Measurements from ENCODE around the gene S100A7A.

Gene S100A7A

GRCh38 chr1:153415850-153416570 lies at the start of gene S100A7A:
Gene S100A7A (plus strand): TSS chr1:153416520. CDS start chr1:153418083, 1,563 bp downstream.
- Mint-ChIP-seq H3K4me3 (no peak within 1 kb of the TSS), H3K27me3 (peaks cover 16% of the 10 kb centered on the region), H3K9me3 (no peaks in the 10 kb centered on the region), H3K4me1 (no peaks in the 10 kb centered on the region), H3K27ac (no peak within 1 kb of the TSS)
- no peak for DNase-seq
- no peak for ATAC-seq

DNA sequence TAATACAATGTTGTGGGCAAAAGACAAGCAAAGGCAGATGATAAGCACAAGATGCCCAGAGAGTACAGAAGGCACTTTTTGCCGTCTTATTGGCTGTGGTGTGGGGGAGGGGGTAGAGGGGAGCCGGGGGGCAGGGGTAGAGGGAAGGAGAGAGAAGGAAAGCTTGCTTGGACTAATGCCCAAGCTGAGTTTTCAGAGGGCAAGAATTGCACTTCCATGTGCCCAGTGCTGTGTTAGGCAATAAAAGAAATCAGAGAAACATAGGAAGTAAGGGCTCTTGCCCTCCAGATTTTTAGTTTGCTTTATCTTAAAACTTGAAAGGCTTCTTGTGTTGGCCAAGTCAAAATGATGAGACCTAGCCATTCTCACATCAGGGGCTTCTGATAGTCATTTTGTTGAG lies 49.2 kb upstream of the S100A7A start:
- Mint-ChIP-seq H3K27me3 (no peaks in the 10 kb centered on the region), H3K27ac (no peak overlapping the region), H3K4me3 (no peak overlapping the region), H3K9me3 (no peaks in the 10 kb centered on the region), H3K4me1 (no peaks in the 10 kb centered on the region)
- DNase-seq: no peak
- no peak for ATAC-seq

- Mint-ChIP-seq H3K27ac (no peak overlapping the region), H3K4me1 (no peaks in the 10 kb centered on the region), H3K27me3 (no peaks in the 10 kb centered on the region), H3K4me3 (no peak overlapping the region), H3K9me3 (no peaks in the 10 kb centered on the region)
- ATAC-seq: no peak
- no peak for DNase-seq
Measured at GRCh38 chr1:153368495-153368894, 47.8 kb upstream of the S100A7A start.

DNA sequence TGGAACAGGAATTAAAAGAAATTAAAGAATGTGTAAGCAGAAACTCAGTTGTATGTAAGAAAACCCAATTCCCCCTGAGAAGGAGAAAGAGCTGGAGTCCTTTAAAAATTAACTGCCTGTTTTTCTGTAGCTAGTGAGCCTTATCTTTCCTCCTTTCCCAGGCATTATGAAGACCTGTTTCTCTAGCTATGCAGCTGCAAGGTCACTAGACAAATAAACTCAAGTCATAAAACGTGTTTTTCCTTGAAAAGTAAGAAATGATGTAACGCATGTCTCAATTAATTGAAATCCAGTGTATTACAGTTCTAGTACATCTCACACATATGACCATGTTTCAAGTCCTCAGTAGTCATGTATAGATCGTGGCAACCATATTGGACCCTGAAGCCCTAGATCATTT lies 46.2 kb upstream of the S100A7A start:
- no peaks in the 10 kb centered on the region for H3K4me1 Mint-ChIP-seq
- DNase-seq (no peak), ATAC-seq (no peak)
- no peak overlapping the region for H3K4me3 Mint-ChIP-seq
- no peak overlapping the region for H3K27ac Mint-ChIP-seq
- H3K9me3 Mint-ChIP-seq: no peaks in the 10 kb centered on the region
- no peaks in the 10 kb centered on the region for H3K27me3 Mint-ChIP-seq

DNA sequence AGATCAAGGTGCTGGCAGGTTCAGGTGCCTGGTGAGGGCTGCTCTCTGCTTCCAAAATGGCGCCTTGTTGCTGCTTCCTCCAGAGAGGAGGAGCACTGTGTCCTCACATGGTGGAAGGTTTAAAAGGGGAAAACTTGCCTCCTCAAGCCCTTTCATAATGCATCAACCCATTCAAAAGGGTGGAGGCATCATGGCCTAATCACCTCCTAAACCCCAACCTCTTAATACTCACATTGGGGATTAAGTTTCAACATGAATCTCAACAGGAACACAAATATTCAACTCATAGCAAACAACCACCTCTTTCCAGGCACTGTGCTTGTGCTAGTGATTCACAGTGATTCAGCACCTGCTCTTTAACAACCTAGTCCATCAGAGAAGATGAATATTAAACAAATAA lies 45.1 kb upstream of the S100A7A start:
- ATAC-seq (no peak), DNase-seq (no peak)
- Mint-ChIP-seq H3K4me3 (no peak overlapping the region), H3K9me3 (no peaks in the 10 kb centered on the region), H3K4me1 (no peaks in the 10 kb centered on the region), H3K27ac (no peak overlapping the region), H3K27me3 (no peaks in the 10 kb centered on the region)

DNA sequence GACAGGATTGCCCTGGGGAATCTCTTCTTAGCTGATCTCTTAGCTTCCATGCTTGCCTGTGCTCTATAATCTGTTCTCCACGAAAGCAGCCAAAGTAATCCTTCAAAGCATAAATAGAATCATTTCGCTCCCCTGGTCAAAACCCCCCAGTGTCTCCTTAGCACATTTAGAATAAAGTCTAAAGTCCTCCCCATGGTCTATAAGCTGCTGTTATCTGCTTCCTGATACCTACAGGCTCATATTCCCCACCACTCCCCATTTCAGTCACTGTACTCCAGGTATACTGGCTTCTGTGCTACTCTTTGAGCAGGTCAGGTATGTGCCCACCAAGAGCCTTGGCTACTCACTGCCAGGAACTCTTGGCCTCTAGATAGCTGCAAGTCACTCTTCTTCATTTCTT lies 43.7 kb upstream of the S100A7A start:
- no peak overlapping the region for H3K4me3 Mint-ChIP-seq
- H3K27ac Mint-ChIP-seq: no peak overlapping the region
- DNase-seq (no peak), ATAC-seq (no peak)
- no peaks in the 10 kb centered on the region for H3K4me1 Mint-ChIP-seq
- H3K27me3 Mint-ChIP-seq: peaks cover 13% of the 10 kb centered on the region
- no peaks in the 10 kb centered on the region for H3K9me3 Mint-ChIP-seq

GRCh38 chr1:153374071-153374470 lies 42.2 kb upstream of the S100A7A start:
- no peak for ATAC-seq
- H3K4me3 Mint-ChIP-seq: no peak overlapping the region
- no peaks in the 10 kb centered on the region for H3K4me1 Mint-ChIP-seq
- peaks cover 23% of the 10 kb centered on the region for H3K27me3 Mint-ChIP-seq
- DNase-seq: no peak
- H3K27ac Mint-ChIP-seq: no peak overlapping the region
- H3K9me3 Mint-ChIP-seq: no peaks in the 10 kb centered on the region

DNA sequence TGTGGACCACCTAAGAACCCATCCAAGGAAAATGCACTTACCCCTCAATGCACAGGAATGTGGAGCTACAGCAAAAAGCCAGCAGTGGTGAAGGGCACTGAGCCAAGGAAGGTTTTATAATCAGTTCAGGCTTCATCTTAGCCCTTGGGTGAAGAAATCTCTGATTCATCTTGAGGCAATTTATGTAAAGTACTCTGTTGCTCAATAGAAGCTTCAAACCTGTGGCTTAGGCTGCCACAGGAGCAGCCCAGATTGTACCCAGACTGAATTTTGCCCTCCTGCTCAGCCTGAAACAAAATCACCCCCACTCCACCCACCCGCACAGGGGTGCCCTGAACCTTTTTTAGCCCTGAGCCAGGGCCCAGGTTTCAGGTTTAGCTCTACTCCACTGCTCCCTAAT lies 40.8 kb upstream of the S100A7A start, which contains the start of gene S100A12:
Gene S100A12, minus strand, starts transcription at position 111 of the 400 bp plus-strand sequence. CDS start 1,029 bp downstream, outside the sequence.
- no peaks in the 10 kb centered on the region for H3K4me1 Mint-ChIP-seq
- no peak for DNase-seq
- ATAC-seq: no peak
- H3K27ac Mint-ChIP-seq: no peak within 1 kb of the TSS
- H3K27me3 Mint-ChIP-seq: peaks cover 23% of the 10 kb centered on the region
- H3K9me3 Mint-ChIP-seq: no peaks in the 10 kb centered on the region
- H3K4me3 Mint-ChIP-seq: no peak within 1 kb of the TSS

GRCh38 chr1:153379591-153379990 lies 36.7 kb upstream of the S100A7A start:
- Mint-ChIP-seq H3K4me1 (no peaks in the 10 kb centered on the region), H3K27me3 (peaks cover 50% of the 10 kb centered on the region)

GRCh38 chr1:153380711-153381110 lies 35.6 kb upstream of the S100A7A start:
- no peak for ATAC-seq
- H3K4me1 Mint-ChIP-seq: no peaks in the 10 kb centered on the region
- peaks cover 15 to 23% of the 10 kb centered on the region in 2 donors for H3K9me3 Mint-ChIP-seq
- H3K27ac Mint-ChIP-seq: no peak overlapping the region
- DNase-seq: no peak
- H3K27me3 Mint-ChIP-seq: peaks cover 50% of the 10 kb centered on the region
- no peak overlapping the region for H3K4me3 Mint-ChIP-seq

More at GRCh38 chr1:153379591-153379990, 36.7 kb upstream of the S100A7A start:
- H3K9me3 Mint-ChIP-seq: peaks cover 15 to 23% of the 10 kb centered on the region in 2 donors
- no peak overlapping the region for H3K4me3 Mint-ChIP-seq
- DNase-seq: no peak
- ATAC-seq: no peak
- H3K27ac Mint-ChIP-seq: no peak overlapping the region

DNA sequence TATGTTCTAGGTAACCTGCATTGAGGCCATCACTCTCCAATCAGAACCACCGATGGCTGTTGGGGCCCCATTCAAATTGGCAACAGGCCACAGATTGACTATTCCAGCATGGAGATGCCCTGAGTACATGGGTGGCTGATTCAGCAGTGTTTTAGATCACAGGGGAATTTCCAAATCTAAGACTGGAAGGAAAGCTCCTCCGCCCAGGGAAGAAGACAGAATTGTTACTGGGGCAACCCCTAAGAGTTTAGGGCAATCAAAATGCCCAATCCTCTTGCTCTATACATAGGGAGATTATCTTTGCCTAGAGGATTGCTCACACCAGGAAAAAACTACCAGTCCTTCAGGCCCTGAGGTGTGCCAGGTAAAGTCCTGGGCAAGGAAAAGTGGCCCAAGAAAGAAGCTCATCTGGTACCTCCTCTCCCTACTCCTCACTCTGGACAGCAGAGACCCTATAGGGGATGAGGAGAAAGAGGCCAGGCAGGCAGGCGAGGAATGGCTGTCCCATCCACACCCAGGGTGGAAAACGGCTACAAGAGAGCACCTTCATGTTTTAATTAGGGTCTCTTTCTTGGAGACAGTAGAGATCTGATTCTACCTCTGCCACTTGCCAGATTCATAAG lies 31.3 kb upstream of the S100A7A start:
- H3K9me3 Mint-ChIP-seq: peaks cover 15 to 23% of the 10 kb centered on the region in 2 donors
- no peak for DNase-seq
- H3K4me1 Mint-ChIP-seq: peaks cover 5% of the 10 kb centered on the region
- peaks cover 27% of the 10 kb centered on the region for H3K27me3 Mint-ChIP-seq
- no peak for ATAC-seq
- no peak overlapping the region for H3K27ac Mint-ChIP-seq
- no peak overlapping the region for H3K4me3 Mint-ChIP-seq

- Mint-ChIP-seq H3K4me3 (no peak overlapping the region), H3K27ac (peak overlapping the region in 1 of 2 donors; percentile 85), H3K4me1 (peaks cover 5% of the 10 kb centered on the region), H3K27me3 (peaks cover 20% of the 10 kb centered on the region), H3K9me3 (peaks cover 10 to 16% of the 10 kb centered on the region in 2 donors)
- DNase-seq (no peak), ATAC-seq (no peak)
Measured at GRCh38 chr1:153386500-153386901, 29.8 kb upstream of the S100A7A start.

DNA sequence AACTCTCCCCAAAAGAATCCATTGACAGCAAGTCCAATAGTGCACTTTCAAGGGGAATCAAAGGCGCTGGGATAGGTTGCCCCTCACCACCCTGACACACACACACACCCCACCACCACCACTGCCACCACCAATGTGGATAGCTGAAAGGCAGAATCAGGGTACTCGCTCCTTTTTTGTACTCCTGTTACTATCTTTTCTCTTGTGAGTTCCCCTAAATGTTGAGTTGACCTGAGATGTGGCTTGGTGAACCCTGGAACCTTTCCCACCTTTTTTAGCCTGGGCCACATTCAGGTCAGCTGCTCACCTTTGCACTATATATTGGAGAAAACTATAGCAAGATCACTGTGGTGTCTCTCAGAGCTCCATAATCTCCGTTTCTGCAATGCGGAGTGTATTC lies 29.3 kb upstream of the S100A7A start:
- Mint-ChIP-seq H3K27me3 (peaks cover 16% of the 10 kb centered on the region), H3K4me3 (no peak overlapping the region), H3K9me3 (peaks cover 5 to 11% of the 10 kb centered on the region in 2 donors), H3K27ac (no peak overlapping the region), H3K4me1 (peaks cover 5% of the 10 kb centered on the region)
- DNase-seq (no peak), ATAC-seq (no peak)

- peaks cover 5% of the 10 kb centered on the region for H3K4me1 Mint-ChIP-seq
Measured at GRCh38 chr1:153387785-153388184, 28.5 kb upstream of the S100A7A start.

GRCh38 chr1:153389401-153389800 lies 26.9 kb upstream of the S100A7A start:
- DNase-seq: no peak
- H3K4me3 Mint-ChIP-seq: no peak overlapping the region
- H3K9me3 Mint-ChIP-seq: no peaks in the 10 kb centered on the region
- H3K27ac Mint-ChIP-seq: no peak overlapping the region
- H3K27me3 Mint-ChIP-seq: peaks cover 8% of the 10 kb centered on the region
- no peak for ATAC-seq
- peaks cover 5% of the 10 kb centered on the region for H3K4me1 Mint-ChIP-seq

More at GRCh38 chr1:153387785-153388184, 28.5 kb upstream of the S100A7A start:
- Mint-ChIP-seq H3K27ac (no peak overlapping the region), H3K27me3 (peaks cover 9% of the 10 kb centered on the region), H3K4me3 (no peak overlapping the region), H3K9me3 (peaks cover 0 to 3% of the 10 kb centered on the region in 2 donors)
- ATAC-seq: no peak
- no peak for DNase-seq
